SK-N-SH treated with all-trans-retinoic acid at 6 μM for 48 hours (cell line): ENCODE data around the gene TRAPPC2L.

Source experiments
- ATAC-seq: fragments of 200-7000 bp; cut with Tn5 transposase; 3 replicates; pipeline ENCODE4 v1.9.1; 2020; ENCODE audit warnings: mild to moderate bottlenecking, moderate library complexity
- ARNTL ChIP-seq: fragments of 450-650 bp; formaldehyde crosslinking; IDR thresholded peaks from 2 replicates; pipeline ENCODE4 v1.5.0; 2020; ENCODE audit warnings: low read depth, mild to moderate bottlenecking, moderate library complexity, borderline replicate concordance
- CREB5 ChIP-seq: fragments of 250-450 bp; sonication (Bioruptor Pico); IDR thresholded peaks from 2 replicates; pipeline ENCODE4 v1.5.1; 2020; ENCODE audit warnings: low read depth, mild to moderate bottlenecking, moderate library complexity
- CSDC2 ChIP-seq: fragments of 250-450 bp; sonication (Bioruptor Pico); IDR thresholded peaks from 2 replicates; pipeline ENCODE4 v1.5.0; 2020; ENCODE audit warnings: mild to moderate bottlenecking, moderate library complexity
- ESRRG ChIP-seq: fragments of 250-450 bp; sonication (Bioruptor Pico); IDR thresholded peaks from 2 replicates; pipeline ENCODE4 v1.6.1; 2021; ENCODE audit warnings: mild to moderate bottlenecking
- GLIS3 ChIP-seq: fragments of 250-450 bp; sonication (Bioruptor Pico); IDR thresholded peaks from 2 replicates; pipeline ENCODE4 v1.5.0; 2020; ENCODE audit warnings: mild to moderate bottlenecking, moderate library complexity
- ISL1 ChIP-seq: fragments of 250-450 bp; sonication (Bioruptor Pico); IDR thresholded peaks from 2 replicates; pipeline ENCODE4 v2.1.2; 2022; ENCODE audit warnings: mild to moderate bottlenecking, moderate library complexity
- OSR1 ChIP-seq: fragments of 250-450 bp; sonication (Bioruptor Pico); IDR thresholded peaks from 2 replicates; pipeline ENCODE4 v1.8.0; 2022; ENCODE audit warnings: moderate library complexity, mild to moderate bottlenecking, inconsistent platforms
- PATZ1 ChIP-seq: fragments of 250-450 bp; sonication (Bioruptor Pico); IDR thresholded peaks from 2 replicates; pipeline ENCODE4 v1.8.0; 2020; ENCODE audit warnings: mild to moderate bottlenecking, moderate library complexity, borderline replicate concordance
- PPARA ChIP-seq: fragments of 250-450 bp; sonication (Bioruptor Pico); IDR thresholded peaks from 2 replicates; pipeline ENCODE4 v1.5.0; 2020; ENCODE audit warnings: mild to moderate bottlenecking, borderline replicate concordance
- RARB ChIP-seq: fragments of 250-450 bp; sonication (Bioruptor Pico); IDR thresholded peaks from 2 replicates; pipeline ENCODE4 v1.8.0; 2021; ENCODE audit warnings: mild to moderate bottlenecking, moderate library complexity
- SNAI2 ChIP-seq: fragments of 250-450 bp; sonication (Bioruptor Pico); IDR thresholded peaks from 2 replicates; pipeline ENCODE4 v1.5.0; 2020; ENCODE audit warnings: mild to moderate bottlenecking, moderate library complexity
- TCF4 ChIP-seq: fragments of 250-450 bp; sonication (Bioruptor Pico); IDR thresholded peaks from 2 replicates; pipeline ENCODE4 v1.8.0; 2021; ENCODE audit warnings: mild to moderate bottlenecking, moderate library complexity, borderline replicate concordance
- TOX ChIP-seq: fragments of 250-450 bp; sonication (Bioruptor Pico); IDR thresholded peaks from 2 replicates; pipeline ENCODE4 v1.8.0; 2021; ENCODE audit warnings: mild to moderate bottlenecking, moderate library complexity, borderline replicate concordance
- TSHZ2 ChIP-seq: fragments of 250-450 bp; sonication (Bioruptor Pico); IDR thresholded peaks from 2 replicates; pipeline ENCODE4 v1.5.0; 2020; ENCODE audit warnings: mild to moderate bottlenecking, moderate library complexity
- ZC3H10 ChIP-seq: fragments of 250-450 bp; sonication (Bioruptor Pico); IDR thresholded peaks from 2 replicates; pipeline ENCODE4 v1.5.1; 2021; ENCODE audit warnings: mild to moderate bottlenecking, moderate library complexity
- ZFP3 ChIP-seq: fragments of 250-450 bp; sonication (Bioruptor Pico); IDR thresholded peaks from 2 replicates; pipeline ENCODE4 v1.5.0; 2020; ENCODE audit warnings: mild to moderate bottlenecking, moderate library complexity
- ZFP30 ChIP-seq: fragments of 450-650 bp; formaldehyde crosslinking; IDR thresholded peaks from 2 replicates; pipeline ENCODE4 v1.5.0; 2022; ENCODE audit warnings: mild to moderate bottlenecking, moderate library complexity
- ZNF565 ChIP-seq: fragments of 450-650 bp; formaldehyde crosslinking; conservative IDR thresholded peaks from 2 replicates; pipeline ENCODE4 v1.5.0; 2020; ENCODE audit warnings: low read depth, mild to moderate bottlenecking, moderate library complexity
- ZNF70 ChIP-seq: fragments of 450-650 bp; formaldehyde crosslinking; IDR thresholded peaks from 2 replicates; pipeline ENCODE4 v1.5.0; 2020; ENCODE audit warnings: mild to moderate bottlenecking, moderate library complexity
- ZNF8 ChIP-seq: fragments of 450-650 bp; formaldehyde crosslinking; IDR thresholded peaks from 2 replicates; pipeline ENCODE4 v1.5.0; 2020; ENCODE audit warnings: mild to moderate bottlenecking, moderate library complexity
- TF ChIP-seq, protein P1 (sequence below): fragments of 250-450 bp; sonication (Bioruptor Pico); IDR thresholded peaks from 2 replicates; pipeline ENCODE4 v1.8.0; 2021; ENCODE audit warnings: low read depth, mild to moderate bottlenecking, moderate library complexity, borderline replicate concordance
- TF ChIP-seq, protein P2 (sequence below): fragments of 250-450 bp; sonication (Bioruptor Pico); IDR thresholded peaks from 2 replicates; pipeline ENCODE4 v1.5.1; 2021; ENCODE audit warnings: mild to moderate bottlenecking, moderate library complexity

Gene TRAPPC2L

DNA sequence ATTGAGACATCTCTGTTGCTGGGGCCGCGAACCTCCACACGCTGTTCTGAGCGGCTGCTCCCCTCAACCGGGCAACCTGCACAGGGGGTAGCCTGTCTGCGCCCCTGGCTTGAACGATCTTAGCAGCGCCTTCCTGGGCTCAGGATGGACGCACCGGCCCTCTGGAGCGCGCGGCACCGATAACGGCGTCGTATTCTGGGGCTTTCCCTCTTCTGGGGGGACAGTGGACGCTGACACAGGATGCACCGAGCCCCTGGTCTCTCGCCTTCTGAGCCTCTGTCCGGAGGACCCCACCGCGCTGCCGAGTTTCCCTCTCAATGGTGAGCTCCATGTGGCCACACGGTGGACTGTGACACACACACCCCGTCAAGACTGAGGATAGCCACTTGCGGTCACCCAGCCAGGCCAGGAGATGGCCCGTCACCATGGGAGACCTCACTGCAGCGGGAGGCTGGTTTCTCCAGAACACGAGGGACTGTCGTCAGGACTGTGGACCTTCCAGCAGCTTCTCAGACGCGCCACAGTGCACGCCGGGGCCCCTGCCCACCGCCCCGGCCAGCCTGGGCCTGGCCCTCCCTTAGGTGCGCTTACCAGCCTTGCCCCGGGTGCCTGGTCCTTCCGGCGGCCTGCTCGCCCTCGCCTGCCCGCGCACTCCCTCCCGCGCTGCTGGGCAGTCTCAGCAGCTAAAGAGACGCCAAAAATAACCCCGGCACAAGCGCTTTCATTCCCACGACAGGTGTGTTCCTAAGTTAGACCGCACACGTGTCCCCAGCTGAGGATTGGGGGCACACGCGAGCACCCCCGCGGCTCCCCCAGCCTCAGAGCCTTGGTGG is 39.5 kb downstream of the TRAPPC2L start:
- no peak for TF ChIP-seq ZNF565 (CRISPR knock-in tag)
- no peak for TF ChIP-seq ESRRG (CRISPR knock-in tag)
- TF ChIP-seq CSDC2 (CRISPR knock-in tag) = no peak
- TF ChIP-seq CREB5 (CRISPR knock-in tag) = no peak
- no peak for TF ChIP-seq ZFP30
- TF ChIP-seq TOX (CRISPR knock-in tag) = no peak
- TF ChIP-seq, protein P1, sequence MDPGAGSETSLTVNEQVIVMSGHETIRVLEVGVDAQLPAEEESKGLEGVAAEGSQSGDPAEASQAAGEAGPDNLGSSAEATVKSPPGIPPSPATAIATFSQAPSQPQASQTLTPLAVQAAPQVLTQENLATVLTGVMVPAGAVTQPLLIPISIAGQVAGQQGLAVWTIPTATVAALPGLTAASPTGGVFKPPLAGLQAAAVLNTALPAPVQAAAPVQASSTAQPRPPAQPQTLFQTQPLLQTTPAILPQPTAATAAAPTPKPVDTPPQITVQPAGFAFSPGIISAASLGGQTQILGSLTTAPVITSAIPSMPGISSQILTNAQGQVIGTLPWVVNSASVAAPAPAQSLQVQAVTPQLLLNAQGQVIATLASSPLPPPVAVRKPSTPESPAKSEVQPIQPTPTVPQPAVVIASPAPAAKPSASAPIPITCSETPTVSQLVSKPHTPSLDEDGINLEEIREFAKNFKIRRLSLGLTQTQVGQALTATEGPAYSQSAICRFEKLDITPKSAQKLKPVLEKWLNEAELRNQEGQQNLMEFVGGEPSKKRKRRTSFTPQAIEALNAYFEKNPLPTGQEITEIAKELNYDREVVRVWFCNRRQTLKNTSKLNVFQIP (CRISPR knock-in tag) = no peak
- no peak for TF ChIP-seq OSR1 (CRISPR knock-in tag)
- TF ChIP-seq TSHZ2 (CRISPR knock-in tag) = no peak
- no peak for TF ChIP-seq ZNF8 (CRISPR knock-in tag)
- TF ChIP-seq ARNTL (CRISPR knock-in tag) = no peak
- no peak for TF ChIP-seq PATZ1 (CRISPR knock-in tag)
- TF ChIP-seq PPARA = no peak
- TF ChIP-seq ZFP3 (CRISPR knock-in tag) = no peak
- TF ChIP-seq ZNF70 (CRISPR knock-in tag) = no peak
- no peak for TF ChIP-seq RARB
- TF ChIP-seq ISL1 = no peak
- no peak for TF ChIP-seq GLIS3 (CRISPR knock-in tag)
- TF ChIP-seq ZC3H10 = no peak
- no peak for TF ChIP-seq TCF4
- TF ChIP-seq, all 23 proteins: peak for 0
- no peak for ATAC-seq

DNA sequence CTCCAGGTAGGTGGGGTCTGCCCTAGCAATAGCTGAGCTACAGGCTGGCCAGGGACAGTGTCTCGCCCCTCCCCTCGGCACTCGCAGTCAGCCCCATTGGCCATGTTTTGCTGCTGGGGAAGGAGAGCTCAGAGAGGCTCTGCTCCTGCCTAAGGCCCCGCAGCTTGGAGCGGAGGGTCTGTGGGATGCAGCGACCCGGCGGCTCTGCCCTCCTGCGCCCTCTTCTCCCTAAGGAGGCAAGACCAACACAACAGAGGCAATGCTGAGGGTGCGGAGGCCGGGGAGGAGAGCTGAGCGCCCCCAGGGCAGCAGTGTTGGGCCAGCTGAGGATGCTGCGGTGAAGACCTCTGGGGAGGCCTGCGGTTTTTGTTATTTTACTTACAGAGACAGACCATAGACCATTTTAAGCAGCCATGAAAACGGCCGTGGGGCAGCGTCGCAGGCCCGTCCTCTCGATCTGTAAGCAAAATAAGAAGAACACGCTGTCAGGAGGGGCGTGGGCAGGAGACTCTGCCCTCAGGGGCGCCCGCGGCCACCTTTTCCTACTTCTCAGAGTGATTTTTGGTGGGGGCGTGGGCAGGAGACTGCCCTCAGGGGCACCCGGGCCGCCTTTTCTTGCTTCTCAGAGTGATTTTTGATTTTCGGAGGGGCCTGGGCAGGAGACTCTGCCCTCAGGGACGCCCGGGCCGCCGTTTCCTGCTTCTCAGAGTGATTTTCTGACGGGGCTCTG is 40.9 kb downstream of the TRAPPC2L start:
- TF ChIP-seq OSR1 (CRISPR knock-in tag) (no peak), ISL1 (no peak), ZNF70 (CRISPR knock-in tag) (no peak), ZNF565 (CRISPR knock-in tag) (no peak), ARNTL (CRISPR knock-in tag) (no peak), TOX (CRISPR knock-in tag) (no peak), SNAI2 (no peak)
- TF ChIP-seq, protein P2, sequence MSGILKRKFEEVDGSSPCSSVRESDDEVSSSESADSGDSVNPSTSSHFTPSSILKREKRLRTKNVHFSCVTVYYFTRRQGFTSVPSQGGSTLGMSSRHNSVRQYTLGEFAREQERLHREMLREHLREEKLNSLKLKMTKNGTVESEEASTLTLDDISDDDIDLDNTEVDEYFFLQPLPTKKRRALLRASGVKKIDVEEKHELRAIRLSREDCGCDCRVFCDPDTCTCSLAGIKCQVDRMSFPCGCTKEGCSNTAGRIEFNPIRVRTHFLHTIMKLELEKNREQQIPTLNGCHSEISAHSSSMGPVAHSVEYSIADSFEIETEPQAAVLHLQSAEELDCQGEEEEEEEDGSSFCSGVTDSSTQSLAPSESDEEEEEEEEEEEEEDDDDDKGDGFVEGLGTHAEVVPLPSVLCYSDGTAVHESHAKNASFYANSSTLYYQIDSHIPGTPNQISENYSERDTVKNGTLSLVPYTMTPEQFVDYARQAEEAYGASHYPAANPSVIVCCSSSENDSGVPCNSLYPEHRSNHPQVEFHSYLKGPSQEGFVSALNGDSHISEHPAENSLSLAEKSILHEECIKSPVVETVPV (CRISPR knock-in tag) = no peak
- ATAC-seq = no peak
